HG02938 (cell line): ENCODE measurements around the gene HDGFL2.

Experiments
- ATAC-seq: cut with Tn5 transposase; IDR thresholded peaks from one replicate; pipeline ENCODE4 v1.9.1; 2021; ENCODE audit warnings: mild to moderate bottlenecking, moderate library complexity; ENCODE audit not compliant: unreplicated experiment

HDGFL2 gene

GRCh38 chr19:4472174-4472974 is at the start of gene HDGFL2:
TSS of gene HDGFL2 (plus strand) at chr19:4472297. CDS start at chr19:4472351, 54 bp downstream.
- no peak for ATAC-seq

GRCh38 chr19:4423416-4424126 is 48.5 kb upstream of the HDGFL2 start:
- no peak for ATAC-seq

GRCh38 chr19:4425537-4425936 is 46.6 kb upstream of the HDGFL2 start:
- ATAC-seq = no peak

GRCh38 chr19:4428326-4428975 is 43.6 kb upstream of the HDGFL2 start:
- ATAC-seq = no peak

GRCh38 chr19:4429256-4429655 is 42.8 kb upstream of the HDGFL2 start:
- ATAC-seq = no peak

GRCh38 chr19:4429771-4430171 is 42.3 kb upstream of the HDGFL2 start:
- ATAC-seq = no peak

- no peak for ATAC-seq
Observed at GRCh38 chr19:4430760-4431159, 41.3 kb upstream of the HDGFL2 start.

- no peak for ATAC-seq
Observed at GRCh38 chr19:4431296-4431695, 40.8 kb upstream of the HDGFL2 start.

GRCh38 chr19:4431808-4432674 is 40.1 kb upstream of the HDGFL2 start:
- no peak for ATAC-seq

GRCh38 chr19:4432918-4433506 is 39.1 kb upstream of the HDGFL2 start:
- no peak for ATAC-seq

GRCh38 chr19:4434391-4434790 is 37.7 kb upstream of the HDGFL2 start:
- no peak for ATAC-seq

GRCh38 chr19:4436231-4436630 is 35.9 kb upstream of the HDGFL2 start:
- no peak for ATAC-seq

- ATAC-seq = no peak
Observed at GRCh38 chr19:4437103-4437502, 35.0 kb upstream of the HDGFL2 start.

- no peak for ATAC-seq
Observed at GRCh38 chr19:4439243-4439642, 32.9 kb upstream of the HDGFL2 start.

- ATAC-seq = no peak
Observed at GRCh38 chr19:4441994-4442818, 29.9 kb upstream of the HDGFL2 start.

- ATAC-seq = no peak
Observed at GRCh38 chr19:4442819-4443146, 29.3 kb upstream of the HDGFL2 start.

GRCh38 chr19:4443188-4443587 is 28.9 kb upstream of the HDGFL2 start:
- ATAC-seq = no peak

GRCh38 chr19:4443966-4444764 is 27.9 kb upstream of the HDGFL2 start:
- no peak for ATAC-seq
